SKM-1 (cell line): ENCODE measurements around the gene GPM6B.

Source experiments
- DNase-seq: peaks from one replicate; lab custom pipeline; 2025; ENCODE audit not compliant: unreplicated experiment; lab: John Stamatoyannopoulos, UW

The GPM6B gene

GRCh38 chrX:13825178-13825762 is 8.4 kb upstream of the GPM6B start:
- DNase-seq = no peak

- DNase-seq = no peak
Measured at GRCh38 chrX:13824746-13825145, 7.9 kb upstream of the GPM6B start.

- DNase-seq = no peak
Measured at GRCh38 chrX:13821738-13822137, 4.8 kb upstream of the GPM6B start.

- DNase-seq = no peak
Measured at GRCh38 chrX:13816176-13816575, 717 bp downstream of the GPM6B start.

DNA sequence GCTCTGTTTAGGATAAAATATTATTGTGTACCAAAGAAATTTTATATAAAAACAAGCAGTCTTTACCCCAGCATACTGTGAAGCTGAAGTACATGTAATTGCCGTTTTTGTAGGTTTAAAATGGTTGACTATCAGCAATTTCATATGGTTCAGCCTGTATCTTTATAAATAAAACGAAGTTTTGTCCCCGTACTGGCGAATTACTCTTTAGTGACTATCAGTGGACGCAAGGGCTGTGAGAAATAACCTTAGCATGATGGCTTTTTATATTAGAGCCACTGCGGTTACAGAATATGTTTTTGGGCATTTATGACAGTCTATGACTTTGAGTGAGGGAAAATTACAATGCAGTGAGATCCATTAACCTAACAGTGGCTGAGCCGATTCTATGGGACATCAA is 1.2 kb downstream of the GPM6B start:
- no peak for DNase-seq

DNA sequence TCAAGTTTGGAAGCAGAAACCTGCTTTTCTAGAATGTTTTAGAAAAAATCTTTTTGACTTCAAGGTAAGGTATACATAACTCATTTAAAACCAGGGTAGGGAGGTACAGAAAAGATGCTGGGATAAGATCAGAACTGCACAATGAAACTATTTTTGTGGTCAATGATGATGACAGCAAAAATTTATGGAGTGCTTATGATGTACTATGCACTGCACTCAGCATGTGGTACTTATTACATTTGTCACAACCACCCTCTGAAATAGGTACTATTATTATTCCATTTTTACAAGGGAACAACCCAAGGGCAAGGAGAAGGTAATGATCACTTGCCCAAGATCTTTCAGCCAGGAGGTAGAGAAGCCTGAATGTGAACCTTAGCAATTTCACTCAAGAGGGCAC is 8.0 kb downstream of the GPM6B start:
- DNase-seq = no peak

DNA sequence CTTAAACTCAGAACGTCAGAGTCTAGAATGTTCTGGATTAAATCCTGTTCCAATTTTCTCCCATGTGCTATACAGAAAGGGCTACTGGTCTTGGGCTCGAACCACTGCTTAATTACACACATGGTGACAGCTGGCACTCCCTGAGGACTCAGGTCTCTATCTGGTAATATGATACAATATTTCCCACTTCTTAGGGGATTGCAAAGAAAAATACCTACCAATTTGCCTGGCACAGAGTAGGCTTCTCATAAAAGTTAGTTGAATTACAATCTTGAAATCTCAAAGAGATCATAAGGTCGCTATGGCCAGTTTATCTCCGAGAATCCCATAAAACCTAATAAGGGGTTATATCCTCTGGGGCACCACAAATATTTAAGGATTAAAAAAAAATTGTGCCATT is 8.6 kb downstream of the GPM6B start:
- DNase-seq = no peak

- DNase-seq = no peak
Measured at GRCh38 chrX:13805241-13805640, 11.7 kb downstream of the GPM6B start.

GRCh38 chrX:13803116-13803515 is 13.8 kb downstream of the GPM6B start:
- no peak for DNase-seq

DNA sequence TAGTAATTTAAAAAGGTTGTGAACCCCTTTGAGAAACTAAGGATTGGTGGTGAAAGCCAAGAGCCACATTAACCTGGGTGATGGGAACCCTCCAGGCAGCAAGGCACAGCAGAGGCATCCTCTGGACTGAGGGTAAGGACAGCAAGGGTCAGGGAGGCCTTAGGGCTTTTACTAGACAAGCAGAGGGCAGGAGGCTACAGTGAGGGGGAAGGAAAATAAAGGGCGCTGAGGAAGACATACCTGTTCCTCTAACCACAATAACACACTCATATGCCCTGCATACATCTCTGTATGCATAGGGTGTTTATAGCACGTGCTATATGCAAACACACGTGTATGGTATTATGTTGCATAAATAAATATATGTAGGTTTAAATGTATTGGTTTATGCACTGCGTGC is 18.7 kb downstream of the GPM6B start:
- no peak for DNase-seq

- DNase-seq = no peak
Measured at GRCh38 chrX:13797512-13797911, 19.4 kb downstream of the GPM6B start.

GRCh38 chrX:13794417-13794816 is 22.5 kb downstream of the GPM6B start:
- no peak for DNase-seq

DNA sequence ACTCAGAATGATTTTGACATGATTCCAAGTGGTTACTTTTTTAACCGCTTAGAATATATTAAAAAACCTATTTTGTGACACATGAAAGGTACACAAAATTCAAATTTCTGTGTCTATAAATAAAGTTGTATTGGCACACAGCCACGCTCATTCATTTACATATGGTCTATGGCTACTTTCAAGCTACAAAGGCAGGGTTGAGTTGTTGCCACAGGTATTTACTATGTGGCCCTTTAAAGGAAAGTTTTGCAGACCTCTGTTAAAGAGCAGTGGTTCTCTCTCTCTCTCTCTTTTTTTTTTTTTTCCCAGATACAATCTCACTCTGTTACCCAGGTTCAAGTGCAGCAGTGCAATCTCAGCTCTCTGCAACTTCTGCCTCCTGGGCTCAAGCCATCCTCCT is 23.0 kb downstream of the GPM6B start:
- no peak for DNase-seq

DNA sequence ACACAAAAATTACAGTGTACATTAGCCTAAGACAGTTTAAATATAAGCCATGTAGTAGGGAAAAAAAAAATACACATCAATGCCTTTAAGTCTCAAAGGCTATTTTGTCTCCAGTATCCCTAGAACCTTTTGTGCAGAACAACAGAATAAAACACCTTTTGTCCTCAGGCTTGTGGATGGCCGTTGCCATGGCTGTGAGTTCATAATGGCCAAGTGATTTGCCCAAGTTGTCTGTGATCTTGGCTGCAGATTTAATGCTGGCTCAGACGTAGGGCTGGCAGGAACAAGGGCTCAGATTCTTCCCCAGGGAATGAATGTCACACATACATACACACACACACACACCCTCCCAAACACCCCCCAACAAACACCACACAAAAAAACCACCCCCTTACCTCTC is 25.3 kb downstream of the GPM6B start:
- DNase-seq = no peak

DNA sequence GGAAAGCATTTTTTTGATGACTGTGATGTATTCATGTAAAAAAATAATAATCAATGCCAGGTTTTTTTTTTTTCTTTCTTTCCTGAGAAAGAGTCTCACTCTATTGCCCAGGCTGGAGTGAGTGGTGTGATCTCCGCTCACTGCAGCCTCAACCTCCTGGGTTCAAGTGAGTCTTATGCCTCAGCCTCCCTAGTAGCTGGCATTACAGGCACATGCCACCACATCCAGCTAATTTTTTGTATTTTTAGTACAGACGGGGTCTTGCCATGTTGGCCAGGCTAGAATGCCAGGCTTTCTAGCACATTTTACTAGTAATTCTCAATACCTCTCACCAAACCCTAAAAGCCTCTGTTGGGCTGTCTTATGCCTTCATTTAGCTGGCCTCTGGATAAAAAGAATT is 25.7 kb downstream of the GPM6B start:
- DNase-seq = no peak

- DNase-seq = no peak
Measured at GRCh38 chrX:13790206-13791131, 26.4 kb downstream of the GPM6B start.

DNA sequence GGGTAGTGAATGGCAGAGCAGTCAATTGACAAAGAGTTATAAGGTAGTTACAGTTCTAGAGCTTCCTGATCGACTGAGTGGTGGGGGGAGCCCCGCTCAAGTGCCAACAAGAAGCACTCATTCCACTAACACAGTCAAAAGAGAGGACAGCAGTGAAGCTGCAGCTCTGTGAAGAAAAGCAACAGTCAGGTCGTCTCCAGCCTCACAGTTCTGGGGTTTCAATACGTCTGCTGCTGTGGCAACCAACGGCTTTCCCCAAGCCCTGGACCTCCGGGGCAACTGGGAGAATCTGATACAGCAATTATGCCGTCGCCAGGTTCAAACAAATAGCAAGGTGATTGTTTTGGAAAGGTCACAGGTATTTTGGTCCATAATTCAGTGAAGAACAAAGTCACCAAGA is 30.8 kb downstream of the GPM6B start:
- no peak for DNase-seq

DNA sequence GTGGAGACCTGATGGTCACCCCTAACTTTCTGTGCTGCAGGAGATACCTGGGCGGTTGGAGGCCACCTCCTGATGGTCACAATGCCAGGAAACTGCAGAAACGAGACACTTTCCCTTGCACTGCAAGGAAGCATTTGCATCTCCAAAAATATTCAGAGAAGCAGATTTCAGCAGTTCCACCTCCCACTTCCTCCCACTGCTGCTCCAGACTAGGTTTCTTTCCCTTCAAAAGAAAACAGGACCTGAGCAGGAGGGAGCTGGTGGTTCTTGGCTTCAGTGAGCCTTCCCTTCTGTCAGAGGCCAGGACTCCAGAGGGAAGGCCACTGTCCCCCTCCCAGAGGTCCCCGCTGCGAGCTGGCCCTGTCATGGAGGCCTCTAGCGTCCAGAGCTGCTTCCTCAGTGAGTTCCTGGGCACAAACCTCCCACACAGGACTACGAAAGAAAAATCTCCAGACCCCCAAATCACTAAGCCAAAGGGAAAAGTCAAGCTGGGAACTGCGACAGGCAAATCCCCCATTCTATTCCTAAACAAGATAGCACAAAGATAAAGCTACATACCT is 35.9 kb downstream of the GPM6B start:
- no peak for DNase-seq

GRCh38 chrX:13778916-13779315 is 38.0 kb downstream of the GPM6B start:
- DNase-seq = no peak

DNA sequence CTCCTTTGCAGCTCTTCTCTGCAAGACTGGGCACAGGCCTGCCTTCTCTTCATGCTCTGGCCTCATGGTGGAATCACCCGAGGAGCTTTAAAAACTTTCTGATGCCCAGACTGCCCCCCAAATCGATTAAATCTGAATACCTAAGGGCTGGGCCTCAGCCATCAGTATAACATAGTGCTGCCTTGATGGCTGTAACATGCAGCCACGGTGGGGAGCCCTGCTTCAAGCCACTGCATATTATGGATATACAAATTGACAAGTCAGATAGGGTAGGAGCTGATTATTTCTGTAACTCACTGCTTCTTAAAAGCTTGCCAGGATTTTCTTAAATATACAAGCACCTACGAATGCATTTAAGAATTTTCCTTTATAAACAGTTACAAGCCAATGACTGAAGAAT is 40.5 kb downstream of the GPM6B start:
- DNase-seq = no peak

GRCh38 chrX:13775837-13776236 is 41.1 kb downstream of the GPM6B start:
- DNase-seq = no peak

- DNase-seq = no peak
Measured at GRCh38 chrX:13774696-13775095, 42.2 kb downstream of the GPM6B start.
